GM12878 (cell line): ENCODE measurements around the gene GRXCR1. TPM values are rescaled to one million over a fixed set of nuclear protein-coding genes. Genes with fewer than 3 reads are reported as not detected.

Source experiments
- ATAC-seq: fragments of 200-7000 bp; cut with Tn5 transposase; 3 replicates; pipeline ENCODE4 v1.9.1; 2020; ENCODE audit warnings: mild to moderate bottlenecking, moderate library complexity
- BruUV-seq: library from RNA; stranded (reverse); fragments of 400-500 nt; replicated peaks from 2 replicates; lab custom pipeline; 2021; lab: Mats Ljungman, UMichigan
- CTCF ChIA-PET: fragments of 300-600 bp; sonication (Branson Sonifier 250); formaldehyde crosslinking; extraction: SDS; loops from one replicate; lab custom pipeline; 2021; ENCODE audit warnings: inconsistent platforms; lab: Yijun Ruan, JAX
- POLR2A ChIA-PET: fragments of 350-600 bp; formaldehyde crosslinking; extraction: SDS; loops from one replicate; lab custom pipeline; 2021; ENCODE audit warnings: inconsistent platforms; lab: Charles Lee
- RAD21 ChIA-PET: fragments of 300-600 bp; sonication (Branson Sonifier 250); formaldehyde crosslinking; loops from one replicate; lab custom pipeline; 2023; ENCODE audit warnings: antibody characterized with exemption; ENCODE audit not compliant: unreplicated experiment; lab: Charles Lee
- SMC1A ChIA-PET: fragments of 300-600 bp; sonication (Branson Sonifier 250); formaldehyde crosslinking; loops from one replicate; lab custom pipeline; 2023; ENCODE audit not compliant: unreplicated experiment, uncharacterized antibody; lab: Charles Lee
- DNase-seq: peaks from one replicate; pipeline ENCODE4 v3.0.0-alpha.2; 2011; ENCODE audit warnings: low read depth, low spot score
- FAIRE-seq: peaks from 3 replicates; lab custom pipeline; 2011; peaks lifted over from hg19 to GRCh38; lab: Jason Lieb, UNC
- H2AFZ ChIP-seq: 2 replicates; pipeline ENCODE4 v1.6.0; 2011; ENCODE audit warnings: low read depth, low read length, control low read depth; ENCODE audit not compliant: control insufficient read depth
- H3K27ac ChIP-seq: 2 replicates; pipeline ENCODE4 v1.5.1; 2011; ENCODE audit warnings: control low read depth; ENCODE audit not compliant: control insufficient read depth, insufficient read depth
- H3K27me3 ChIP-seq, 2 experiments: replicated peaks in 1 of 2; 2 replicates each; pipeline versions ENCODE4 v1.6.0 to v1.6.1; 2011; ENCODE audit warnings: low read length in 1 of 2; ENCODE audit not compliant: control insufficient read depth in 2 of 2, insufficient read depth in 2 of 2
- H3K36me3 ChIP-seq, 2 experiments: 2 replicates each; pipeline ENCODE4 v1.5.1; 2011; ENCODE audit warnings: low read length in 1 of 2; ENCODE audit not compliant: control insufficient read depth in 2 of 2, insufficient read depth in 2 of 2
- H3K4me1 ChIP-seq: 2 replicates; pipeline ENCODE4 v1.6.1; 2011; ENCODE audit warnings: mild to moderate bottlenecking, low read length, moderate library complexity, mixed read lengths; ENCODE audit not compliant: control insufficient read depth, insufficient read depth
- H3K4me2 ChIP-seq: 2 replicates; pipeline ENCODE4 v1.6.0; 2011; ENCODE audit warnings: control low read depth; ENCODE audit not compliant: control insufficient read depth, insufficient read depth
- H3K4me3 ChIP-seq: fragments of 200-600 bp; sonication (generic); 2 replicates; pipeline ENCODE4 v1.5.1; 2016
- H3K79me2 ChIP-seq: 2 replicates; pipeline ENCODE4 v1.6.0; 2011; ENCODE audit warnings: low read length; ENCODE audit not compliant: control insufficient read depth, insufficient read depth
- H3K9ac ChIP-seq: 2 replicates; pipeline ENCODE4 v1.8.0; 2011; ENCODE audit warnings: low read length, control low read depth, mixed read lengths; ENCODE audit not compliant: control insufficient read depth, insufficient read depth
- H3K9me3 ChIP-seq: replicated peaks from 3 replicates; pipeline ENCODE4 v1.5.1; 2011; ENCODE audit warnings: mild to moderate bottlenecking, low read length; ENCODE audit not compliant: control insufficient read depth, insufficient read depth
- H4K20me1 ChIP-seq: 2 replicates; pipeline ENCODE4 v1.6.0; 2011; ENCODE audit not compliant: control insufficient read depth, insufficient read depth
- ATF2 ChIP-seq: IDR thresholded peaks from 2 replicates; pipeline ENCODE4 v1.6.1; 2012; ENCODE audit warnings: low read length, inconsistent platforms
- BCLAF1 ChIP-seq: fragments of 450-650 bp; IDR thresholded peaks from 2 replicates; pipeline ENCODE4 v1.6.1; 2017; ENCODE audit warnings: antibody characterized with exemption, mild to moderate bottlenecking, moderate library complexity
- CHD2 ChIP-seq: IDR thresholded peaks from 2 replicates; pipeline ENCODE4 v1.6.1; 2011; ENCODE audit warnings: low read depth, low read length, improper control_type of control experiment, borderline replicate concordance
- IKZF1 ChIP-seq: fragments of 450-650 bp; conservative IDR thresholded peaks from 2 replicates; pipeline ENCODE4 v1.6.1; 2017; ENCODE audit warnings: antibody characterized with exemption, mild to moderate bottlenecking
- JUND ChIP-seq: IDR thresholded peaks from 2 replicates; pipeline ENCODE4 v1.6.1; 2012; ENCODE audit warnings: low read depth, mild to moderate bottlenecking, low read length, improper control_type of control experiment, moderate library complexity
- PAX5 ChIP-seq: IDR thresholded peaks from 2 replicates; pipeline ENCODE4 v1.6.1; 2011; ENCODE audit warnings: low read depth, low read length, borderline replicate concordance
- RBBP5 ChIP-seq: fragments of 200-600 bp; sonication (generic); conservative IDR thresholded peaks from 2 replicates; pipeline ENCODE4 v1.6.1; 2016
- REST ChIP-seq: IDR thresholded peaks from 2 replicates; pipeline ENCODE4 v1.6.1; 2012; ENCODE audit warnings: mild to moderate bottlenecking, low read depth, low read length
- SKIL ChIP-seq: fragments of 450-650 bp; IDR thresholded peaks from 2 replicates; pipeline ENCODE4 v1.6.1; 2017; ENCODE audit warnings: mild to moderate bottlenecking, low read depth, inconsistent platforms; ENCODE audit not compliant: poor library complexity, severe bottlenecking
- SMC3 ChIP-seq: IDR thresholded peaks from 2 replicates; pipeline ENCODE4 v1.6.1; 2011; ENCODE audit warnings: low read length, improper control_type of control experiment, borderline replicate concordance
- SREBF1 ChIP-seq: IDR thresholded peaks from 2 replicates; pipeline ENCODE4 v1.6.1; 2012; ENCODE audit warnings: mild to moderate bottlenecking, low read length
- SUZ12 ChIP-seq: fragments of 200-600 bp; sonication (generic); IDR thresholded peaks from one replicate; pipeline ENCODE4 v1.6.1; 2018; ENCODE audit warnings: antibody characterized with exemption, mild to moderate bottlenecking; ENCODE audit not compliant: unreplicated experiment
- WRNIP1 ChIP-seq: IDR thresholded peaks from 2 replicates; pipeline ENCODE4 v1.6.1; 2011; ENCODE audit warnings: low read depth, low read length, improper control_type of control experiment, borderline replicate concordance
- YBX1 ChIP-seq: fragments of 450-650 bp; IDR thresholded peaks from 2 replicates; pipeline ENCODE4 v1.6.1; 2016; ENCODE audit warnings: antibody characterized with exemption
- ZNF384 ChIP-seq: IDR thresholded peaks from 2 replicates; pipeline ENCODE4 v1.6.1; 2012; ENCODE audit warnings: low read depth, mild to moderate bottlenecking, low read length, improper control_type of control experiment, borderline replicate concordance
- ZZZ3 ChIP-seq: IDR thresholded peaks from 2 replicates; pipeline ENCODE4 v1.6.1; 2011; ENCODE audit warnings: low read depth; ENCODE audit not compliant: control insufficient read depth, insufficient read length
- WGBS: methylation state at CpG from one replicate; pipeline ENCODE4 v1.1.6; 2016; ENCODE audit warnings: low lambda C conversion rate; ENCODE audit not compliant: insufficient replicate concordance, insufficient coverage; ENCODE audit errors: missing lambda C conversion rate; 5-methylcytosine and 5-hydroxymethylcytosine counted together
- in situ Hi-C: fragments of 300-500 bp; cut with MboI; formaldehyde crosslinking; loops from 9 replicates; pipeline ENCODE4 v1.14.3; 2018; ENCODE audit warnings: mixed read lengths
- intact Hi-C: fragments of 100-400 bp; cut with micrococcal nuclease; formaldehyde crosslinking; loops from one replicate; pipeline ENCODE4 v1.14.2; 2022; ENCODE audit not compliant: unreplicated experiment
- polyA plus RNA-seq, 11 experiments: library from polyadenylated mRNA; depleted of rRNA in 4 of 11; unstranded in 6 of 11; stranded (reverse) in 5 of 11; fragments of >200 nt; fragmentation: Nextera tagmentation in 4 of 11; fragmentation: Illumina TruSeq in 1 of 11; extraction: Ambion mirVana in 4 of 11; extraction: Trizol in 1 of 11; gene quantifications; 1 replicate in 1 of 11; 2 replicates in 10 of 11; pipeline versions ENCODE4 v1.2.1 to v1.2.3, GENCODE V29; 2011 to 2016; ENCODE audit warnings: inconsistent platforms in 2 of 11, missing spikeins in 2 of 11, low read depth in 1 of 11
- total RNA-seq, 4 experiments: library from RNA; depleted of rRNA in 3 of 4; stranded (reverse); fragments of >200 nt in 3 of 4; fragmentation: Illumina TruSeq in 1 of 4; extraction: Trizol in 1 of 4; gene quantifications; 2 replicates each; pipeline versions ENCODE4 v1.2.1 to v1.2.3, GENCODE V29; 2013 to 2021

GRXCR1 gene
- total and polyA plus RNA-seq, 10 of the 15 experiments (the other 5 are each of a cell fraction or from before 2014, with no cell fraction given), result not detected

GRCh38 chr4:42904986-42905385 lies 12.5 kb downstream of the GRXCR1 start:
- intact Hi-C loops (no loop called here), in situ Hi-C loops (no loop called here)
- Histone ChIP-seq H4K20me1 (no peaks in the 10 kb centered on the region), H3K27me3 (no peaks in the 10 kb centered on the region; a peak in 1 of 4 replicates), H3K4me1 (no peaks in the 10 kb centered on the region), H3K4me3 (no peak overlapping the region), H3K9me3 (no peaks in the 10 kb centered on the region), H3K36me3 (no peaks in the 10 kb centered on the region), H3K4me2 (no peak overlapping the region), H2AFZ (no peak overlapping the region), H3K9ac (no peak overlapping the region), H3K79me2 (no peaks in the 10 kb centered on the region), H3K27ac (no peak overlapping the region)
- no TSS peak for BruUV-seq
- FAIRE-seq, result no peak
- CTCF ChIA-PET, result no interaction called here
- POLR2A ChIA-PET, result no interaction called here
- DNase-seq, result no peak
- SMC1A ChIA-PET, result no interaction called here
- ATAC-seq, result no peak
- WGBS, result 21% methylated on average over 5 of the region's 5 CpGs
- RAD21 ChIA-PET, result no interaction called here
- TF ChIP-seq RBBP5, result no peak
- no peak for TF ChIP-seq SKIL
- no peak for TF ChIP-seq BCLAF1
- no peak for TF ChIP-seq REST
- TF ChIP-seq ATF2, result no peak
- TF ChIP-seq ZNF384, result no peak
- TF ChIP-seq IKZF1, result no peak
- TF ChIP-seq SMC3, result no peak
- no peak for TF ChIP-seq CHD2
- TF ChIP-seq SUZ12, result no peak
- no peak for TF ChIP-seq ZZZ3
- TF ChIP-seq JUND, result no peak
- no peak for TF ChIP-seq PAX5
- TF ChIP-seq SREBF1, result no peak
- TF ChIP-seq YBX1, result no peak
- TF ChIP-seq WRNIP1, result no peak
